Transverse colon (tissue), 4 donors: ENCODE data around the gene DIRAS1. TPM values are rescaled to one million over a fixed set of nuclear protein-coding genes. Genes with fewer than 3 reads are reported as not detected.
"Not testable (repeated sequence)": the region's sequence is repeated elsewhere in the genome, so short reads cannot be mapped to it uniquely, and the experiment has no call there.

Source experiments
- DNase-seq: peaks from one replicate; pipeline ENCODE4 v3.0.0-alpha.2; 2019
- H3K27ac ChIP-seq, 4 donors: fragments of 200-600 bp; sonication (generic); 2 replicates each; pipeline ENCODE4 v1.5.1; 2016 to 2018; ENCODE audit warnings: inconsistent platforms in 4 of 4
- H3K27me3 ChIP-seq: fragments of 200-600 bp; sonication (generic); 2 replicates; pipeline ENCODE4 v1.5.1; 2017; ENCODE audit warnings: inconsistent platforms
- H3K36me3 ChIP-seq, 4 donors: fragments of 200-600 bp; sonication (generic); 2 replicates each; pipeline ENCODE4 v1.5.1; 2017 to 2019; ENCODE audit warnings: inconsistent platforms in 4 of 4
- H3K4me1 ChIP-seq, 4 donors: fragments of 200-600 bp; sonication (generic); 2 replicates each; pipeline ENCODE4 v1.5.1; 2017 to 2020; ENCODE audit warnings: inconsistent platforms in 4 of 4
- H3K4me3 ChIP-seq, 4 donors: fragments of 200-600 bp; sonication (generic); 1 replicate in 1 of 4; 2 replicates in 3 of 4; pipeline versions ENCODE4 v1.5.1 to v1.6.1; 2017 to 2019; ENCODE audit warnings: inconsistent platforms in 4 of 4
- H3K9me3 ChIP-seq, 2 donors: fragments of 200-600 bp; sonication (generic); 2 replicates each; pipeline ENCODE4 v1.5.1; 2017 to 2019; ENCODE audit warnings: inconsistent platforms in 2 of 2
- EP300 ChIP-seq: sonication (generic); formaldehyde crosslinking; IDR thresholded peaks from one replicate; pipeline ENCODE4 v1.6.1; 2017; ENCODE audit warnings: antibody characterized with exemption, low read depth
- POLR2A ChIP-seq: fragments of 450-650 bp; IDR thresholded peaks from one replicate; pipeline ENCODE4 v1.6.1; 2016; ENCODE audit warnings: antibody characterized with exemption, mild to moderate bottlenecking, moderate library complexity
- POLR2AphosphoS5 ChIP-seq, 3 donors: sonication (generic); formaldehyde crosslinking; IDR thresholded peaks; one replicate each; pipeline ENCODE4 v1.6.1; 2016; ENCODE audit warnings: antibody characterized with exemption in 3 of 3
- whole genome bisulfite sequencing, 2 donors: methylation state at CpG; one replicate each; pipeline ENCODE4 v1.1.5; 2018; ENCODE audit warnings: low coverage in 1 of 2; 5-methylcytosine and 5-hydroxymethylcytosine counted together
- in situ Hi-C, 4 donors: fragments of 200-750 bp; cut with MboI; loops; one replicate each; pipeline versions ENCODE4 v1.15.0 to v1.15.1; 2017; ENCODE audit warnings: low sequenced_read_pairs in 3 of 4, low pct_ligation_motif_present in 1 of 4, low pct_unique_long_range_greater_than_20kb in 1 of 4
- intact Hi-C: fragments of 100-400 bp; cut with DNase I; formaldehyde crosslinking; loops from one replicate; pipeline ENCODE4 v1.15.1; 2023; ENCODE audit warnings: low total_unique reads
- total RNA-seq, 4 donors: library from RNA; depleted of rRNA; stranded (reverse); fragments of >200 nt; gene quantifications; one replicate each; pipeline ENCODE4 v1.1.0, GENCODE V29; 2016
- TF ChIP-seq, protein P1 (sequence below), 5 experiments: fragments of 200-600 bp in 3 of 5; fragments of 450-650 bp in 2 of 5; sonication (generic) in 3 of 5; IDR thresholded peaks; 1 replicate in 2 of 5; 2 replicates in 3 of 5; pipeline ENCODE4 v1.5.1; 2016 to 2017; ENCODE audit warnings: antibody characterized with exemption in 5 of 5, inconsistent platforms in 3 of 5, mild to moderate bottlenecking in 2 of 5, moderate library complexity in 1 of 5

The DIRAS1 gene
- total RNA-seq, 4 donors from 2014 or later = 0.41 to 1.4 (median 0.64) TPM; not detected in 1

DNA sequence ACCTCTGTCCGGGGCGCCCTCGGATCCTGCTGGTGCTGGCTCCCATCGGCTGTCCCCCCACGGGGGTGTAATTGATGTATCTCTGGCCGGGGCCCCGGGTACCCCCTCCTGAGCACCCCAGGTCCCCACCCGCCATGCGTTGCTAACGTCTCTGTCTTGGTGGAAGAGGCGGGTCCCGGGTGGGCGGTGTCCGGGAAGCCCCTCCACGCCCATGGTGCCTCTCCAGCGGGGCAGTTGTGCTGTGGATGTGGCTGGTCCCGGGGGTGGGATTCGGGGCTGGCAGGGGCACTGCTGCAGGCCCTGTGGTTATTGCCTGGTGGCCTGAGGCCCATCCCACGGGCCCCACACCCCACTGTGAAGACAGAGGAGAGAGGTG, 4.9 kb downstream of the DIRAS1 start:
- intact Hi-C loops = no loop called here
- TF ChIP-seq, protein P1, sequence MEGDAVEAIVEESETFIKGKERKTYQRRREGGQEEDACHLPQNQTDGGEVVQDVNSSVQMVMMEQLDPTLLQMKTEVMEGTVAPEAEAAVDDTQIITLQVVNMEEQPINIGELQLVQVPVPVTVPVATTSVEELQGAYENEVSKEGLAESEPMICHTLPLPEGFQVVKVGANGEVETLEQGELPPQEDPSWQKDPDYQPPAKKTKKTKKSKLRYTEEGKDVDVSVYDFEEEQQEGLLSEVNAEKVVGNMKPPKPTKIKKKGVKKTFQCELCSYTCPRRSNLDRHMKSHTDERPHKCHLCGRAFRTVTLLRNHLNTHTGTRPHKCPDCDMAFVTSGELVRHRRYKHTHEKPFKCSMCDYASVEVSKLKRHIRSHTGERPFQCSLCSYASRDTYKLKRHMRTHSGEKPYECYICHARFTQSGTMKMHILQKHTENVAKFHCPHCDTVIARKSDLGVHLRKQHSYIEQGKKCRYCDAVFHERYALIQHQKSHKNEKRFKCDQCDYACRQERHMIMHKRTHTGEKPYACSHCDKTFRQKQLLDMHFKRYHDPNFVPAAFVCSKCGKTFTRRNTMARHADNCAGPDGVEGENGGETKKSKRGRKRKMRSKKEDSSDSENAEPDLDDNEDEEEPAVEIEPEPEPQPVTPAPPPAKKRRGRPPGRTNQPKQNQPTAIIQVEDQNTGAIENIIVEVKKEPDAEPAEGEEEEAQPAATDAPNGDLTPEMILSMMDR (IDR thresholded peaks at IDR 0.05) = no peak
- TF ChIP-seq EP300 = no peak
- no peak for TF ChIP-seq POLR2A
- TF ChIP-seq POLR2AphosphoS5 (IDR thresholded peaks at IDR 0.05) = no peak
- Histone ChIP-seq H3K4me3 (no peak overlapping the region), H3K4me1 (peaks cover 9 to 12% (median 11%) of the 10 kb centered on the region in 4 donors), H3K27ac (no peak overlapping the region), H3K27me3 (peaks cover 36% of the 10 kb centered on the region), H3K9me3 (no peaks in the 10 kb centered on the region), H3K36me3 (no peaks in the 10 kb centered on the region)
- in situ Hi-C loops = no loop called here
- 66% methylated on average over 19 of the region's 19 CpGs; no CpG with 5 or more reads in 1 of the 2 donors for WGBS, 2 donors
- DNase-seq = no peak

DNA sequence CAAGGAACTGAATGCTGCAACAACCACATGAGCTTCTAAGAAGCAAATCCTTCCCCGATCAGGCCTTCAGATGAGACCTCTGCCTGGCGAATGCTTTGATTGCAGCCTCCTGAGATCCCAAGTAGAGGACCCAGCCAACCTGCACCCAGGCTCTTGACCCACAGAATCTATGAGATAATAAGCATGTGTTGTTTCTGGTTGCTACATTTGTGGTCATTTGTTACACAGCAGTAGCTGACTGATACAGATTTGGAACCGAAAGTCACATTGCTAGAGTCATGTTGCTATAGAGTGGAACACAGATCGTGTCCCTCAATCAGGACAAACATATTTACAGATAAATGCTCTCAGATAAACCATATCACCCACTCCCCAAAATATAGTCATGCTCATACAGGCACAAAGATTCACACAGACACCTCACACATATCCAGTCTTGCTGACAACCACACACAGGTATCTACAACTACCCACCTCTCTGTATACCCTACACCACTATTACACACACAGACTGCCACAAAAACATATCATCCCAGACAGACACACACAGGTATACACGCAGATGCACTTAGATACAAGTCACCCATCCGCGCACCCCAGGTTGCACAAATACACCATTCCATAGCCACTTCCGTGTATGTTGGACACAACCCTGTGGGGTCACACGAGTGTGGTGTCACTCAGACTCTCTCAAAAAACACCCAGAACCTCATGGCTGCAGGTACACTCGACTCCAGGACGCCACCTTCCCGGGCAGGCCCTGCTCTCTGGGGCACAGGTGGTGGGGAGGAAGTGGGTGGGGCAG, 5.5 kb downstream of the DIRAS1 start:
- Histone ChIP-seq H3K4me1 (peaks cover 8 to 9% (median 8%) of the 10 kb centered on the region in 4 donors), H3K36me3 (no peaks in the 10 kb centered on the region), H3K9me3 (no peaks in the 10 kb centered on the region), H3K27me3 (peaks cover 32% of the 10 kb centered on the region), H3K27ac (no peak overlapping the region), H3K4me3 (no peak overlapping the region)
- intact Hi-C loops = no loop called here
- no peak for TF ChIP-seq POLR2AphosphoS5 (IDR thresholded peaks at IDR 0.05)
- TF ChIP-seq, protein P1 (IDR thresholded peaks at IDR 0.05) = no peak
- TF ChIP-seq EP300 = no peak
- no peak for TF ChIP-seq POLR2A
- DNase-seq = no peak
- WGBS, 2 donors = 91 to 100% methylated on average over 2 to 11 of the region's 12 CpGs
- in situ Hi-C loops = no loop called here

DNA sequence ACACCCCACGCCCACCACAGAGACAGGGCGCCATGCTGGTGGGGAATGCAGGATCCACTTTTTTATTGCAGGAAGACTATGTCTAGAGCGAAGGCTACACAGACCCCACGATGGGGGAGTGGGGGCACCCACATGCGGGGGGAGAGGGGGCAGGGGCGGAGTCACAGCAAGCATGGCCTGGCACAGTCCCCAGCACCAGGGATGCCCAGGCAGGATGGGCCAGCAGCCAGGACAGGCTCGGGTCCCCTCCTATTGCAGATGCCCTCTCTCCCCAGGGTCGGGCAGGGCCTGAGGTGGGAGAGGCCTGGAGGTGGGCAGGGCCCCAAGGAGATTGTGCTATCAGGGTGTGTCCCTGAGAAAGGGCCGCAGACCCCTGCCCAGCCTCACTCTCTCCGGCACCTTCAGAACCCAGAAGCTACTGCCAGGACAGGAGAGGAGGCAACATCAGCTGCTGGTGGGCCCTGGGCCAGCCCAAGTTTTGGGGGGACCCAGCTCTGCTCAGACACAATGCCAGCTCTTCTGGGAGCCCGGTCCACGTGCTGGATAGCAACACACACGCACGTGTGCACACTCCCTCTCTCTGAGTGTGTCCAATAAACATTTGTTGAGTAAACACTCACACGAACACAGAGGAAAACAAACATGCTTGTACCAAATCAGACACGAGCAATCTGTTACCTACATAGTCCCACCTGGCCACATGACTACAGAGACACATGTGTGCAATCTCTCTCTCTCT, 6.5 kb downstream of the DIRAS1 start:
- intact Hi-C loops = no loop called here

DNA sequence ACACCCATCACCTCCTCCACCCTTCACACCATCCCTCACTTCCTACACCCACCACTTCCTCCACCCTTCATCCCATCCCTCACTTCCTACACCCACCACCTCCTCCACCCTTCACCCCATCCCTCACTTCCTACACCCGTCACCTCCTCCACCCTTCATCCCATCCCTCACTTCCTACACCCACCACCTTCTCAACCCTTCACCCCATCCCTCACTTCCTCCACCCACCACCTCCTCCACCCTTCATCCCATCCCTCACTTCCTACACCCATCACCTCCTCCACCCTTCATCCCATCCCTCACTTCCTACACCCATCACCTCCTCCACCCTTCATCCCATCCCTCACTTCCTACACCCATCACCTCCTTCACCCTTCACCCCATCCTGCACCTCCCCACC, 7.1 kb downstream of the DIRAS1 start:
- 67% methylated on average over 1 of the region's 1 CpG; no CpG with 5 or more reads in 1 of the 2 donors for WGBS, 2 donors
- intact Hi-C loops, H3K9me3 ChIP-seq, DNase-seq, in situ Hi-C loops, H3K36me3 ChIP-seq, H3K27ac ChIP-seq, H3K4me3 ChIP-seq, H3K4me1 ChIP-seq: not testable (repeated sequence)
- H3K27me3 ChIP-seq = peaks cover 16% of the 10 kb centered on the region

More for the DNA sequence above, 6.5 kb downstream of the DIRAS1 start:
- H3K9me3 ChIP-seq = no peaks in the 10 kb centered on the region
- DNase-seq = no peak
- 73 to 100% methylated on average over 2 to 15 of the region's 16 CpGs for WGBS, 2 donors
- TF ChIP-seq POLR2A = no peak
- TF ChIP-seq POLR2AphosphoS5 (IDR thresholded peaks at IDR 0.05) = no peak
- TF ChIP-seq, protein P1 (IDR thresholded peaks at IDR 0.05) = no peak
- TF ChIP-seq EP300 = no peak
- H3K36me3 ChIP-seq = no peaks in the 10 kb centered on the region
- H3K4me3 ChIP-seq = no peak overlapping the region
- H3K4me1 ChIP-seq = no peaks in the 10 kb centered on the region
- in situ Hi-C loops = no loop called here
- H3K27me3 ChIP-seq = peaks cover 22% of the 10 kb centered on the region
- no peak overlapping the region for H3K27ac ChIP-seq

DNA sequence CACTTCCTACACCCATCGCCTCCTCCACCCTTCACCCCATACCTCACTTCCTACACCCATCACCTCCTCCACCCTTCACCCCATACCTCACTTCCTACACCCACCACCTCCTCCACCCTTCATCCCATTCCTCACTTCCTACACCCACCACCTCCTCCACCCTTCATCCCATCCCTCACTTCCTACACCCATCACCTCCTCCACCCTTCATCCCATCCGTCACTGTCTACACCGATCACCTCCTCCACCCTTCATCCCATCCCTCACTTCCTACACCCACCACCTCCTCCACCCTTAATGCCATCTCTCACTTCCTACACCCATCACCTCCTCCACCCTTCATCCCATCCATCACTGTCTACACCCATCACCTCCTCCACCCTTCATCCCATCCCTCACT, 8.0 kb downstream of the DIRAS1 start:
- DNase-seq, H3K27ac ChIP-seq, H3K36me3 ChIP-seq, H3K9me3 ChIP-seq, in situ Hi-C loops, H3K4me1 ChIP-seq, intact Hi-C loops, H3K27me3 ChIP-seq, H3K4me3 ChIP-seq: not testable (repeated sequence)
- 88% methylated on average over 3 of the region's 3 CpGs; no CpG with 5 or more reads in 1 of the 2 donors for WGBS, 2 donors
